HG02623 (cell line): ENCODE measurements around the gene NKX3-2.

Experiments
- ATAC-seq: cut with Tn5 transposase; IDR thresholded peaks from one replicate; pipeline ENCODE4 v1.9.1; 2021; ENCODE audit warnings: moderate library complexity; ENCODE audit not compliant: unreplicated experiment

NKX3-2 gene

GRCh38 chr4:13546142-13546940 lies 2.0 kb upstream of the NKX3-2 start:
- no peak for ATAC-seq

DNA sequence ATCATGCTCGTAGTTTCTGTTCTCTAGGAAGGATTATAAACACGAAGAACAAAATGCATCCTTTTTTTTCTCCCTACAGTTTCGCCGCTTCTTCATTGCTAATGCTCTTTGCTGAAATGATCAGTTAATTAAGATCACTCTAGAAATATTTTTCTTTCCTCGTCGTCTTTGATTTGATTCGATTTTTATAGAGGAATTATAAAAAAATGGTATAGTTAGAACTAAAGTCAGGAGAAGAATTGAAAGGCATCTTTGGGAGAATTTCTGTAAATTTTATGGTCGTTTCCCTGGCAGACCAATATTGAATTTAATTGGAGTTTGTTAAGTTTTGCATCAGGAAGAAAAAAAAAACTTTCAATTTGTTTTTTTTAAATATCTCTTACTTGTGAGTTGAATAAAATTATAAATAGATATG lies 1.1 kb upstream of the NKX3-2 start:
- no peak for ATAC-seq

DNA sequence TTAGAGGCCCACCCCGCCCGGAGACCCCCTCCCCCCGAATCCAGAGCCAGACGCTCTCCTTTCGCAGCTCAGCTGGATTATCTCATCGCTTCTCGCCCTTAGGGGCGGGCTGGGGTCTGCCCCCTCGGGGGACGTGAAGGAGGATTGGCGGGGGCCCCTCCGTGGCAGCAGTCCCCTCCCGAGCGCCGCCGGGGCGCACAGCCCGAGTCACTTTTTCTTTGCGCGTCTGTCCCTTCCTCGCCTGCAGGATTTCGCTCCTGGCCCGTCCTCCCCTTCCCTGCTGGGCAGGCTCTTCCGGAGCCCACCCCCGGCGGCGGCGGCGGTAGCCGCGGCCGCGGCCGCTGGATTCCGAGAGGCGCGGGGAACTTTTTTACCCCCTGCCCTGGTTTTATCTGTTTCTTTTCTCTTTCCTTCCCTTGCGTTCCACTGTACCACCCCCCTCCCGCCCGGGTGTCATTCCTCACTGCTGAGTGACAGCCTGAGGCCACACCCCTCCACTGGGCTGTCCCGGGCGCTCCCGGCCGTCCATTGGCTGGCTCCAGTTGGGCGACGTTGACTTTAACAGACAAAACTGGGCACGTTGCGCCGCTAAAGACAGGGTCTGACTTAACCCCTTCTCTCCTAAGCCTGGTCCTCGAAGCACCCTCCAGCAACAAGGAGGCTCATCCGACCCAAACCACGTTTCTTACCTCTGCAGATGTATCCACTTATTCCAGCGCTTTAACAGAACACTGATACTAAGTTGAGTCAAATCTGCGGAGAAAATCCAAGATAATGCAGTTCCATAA lies 492 bp upstream of the NKX3-2 start:
- peak; percentile 63 for ATAC-seq

DNA sequence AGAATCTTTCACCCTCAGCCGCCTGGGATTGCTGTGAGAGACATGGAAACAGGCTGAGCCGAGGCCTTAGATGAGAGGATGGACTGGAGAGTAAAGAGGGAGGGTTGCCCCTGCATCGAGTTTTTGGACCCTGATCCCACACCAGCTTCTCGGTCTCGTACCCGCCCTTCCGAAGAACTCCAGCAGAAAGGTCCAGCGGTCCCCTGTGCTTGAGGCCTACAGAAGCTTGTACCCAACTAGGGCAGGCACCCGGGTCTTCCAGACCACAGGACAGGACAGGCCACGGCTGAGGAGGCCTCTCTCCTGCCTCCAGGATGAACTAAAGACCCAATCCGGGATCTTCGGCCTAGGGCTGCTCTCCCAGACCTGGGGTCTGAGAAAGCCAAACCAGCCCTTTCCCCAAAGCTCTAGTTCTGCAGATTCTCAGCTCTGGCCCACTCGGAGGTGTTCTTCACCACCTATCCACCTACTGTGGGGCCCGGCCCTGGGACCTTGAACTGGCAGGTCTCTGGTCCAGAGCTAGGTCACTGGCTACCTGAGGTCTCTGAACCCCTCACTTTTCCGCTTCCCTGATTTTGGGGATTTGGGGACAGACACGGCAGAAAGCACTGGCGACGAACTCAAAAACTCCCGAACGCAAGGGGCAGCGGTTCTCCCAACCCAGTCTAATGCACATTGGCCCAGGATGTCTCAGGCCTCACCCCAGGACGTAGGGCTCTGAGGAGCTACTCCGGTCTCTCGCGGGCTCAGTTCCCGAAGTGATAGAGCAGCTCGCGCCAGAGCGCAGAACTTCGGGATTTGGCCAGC lies 1.1 kb downstream of the NKX3-2 start:
- ATAC-seq, result no peak

- no peak for ATAC-seq
These were observed 1.7 kb downstream of the NKX3-2 start for GRCh38 chr4:13542577-13543031.

DNA sequence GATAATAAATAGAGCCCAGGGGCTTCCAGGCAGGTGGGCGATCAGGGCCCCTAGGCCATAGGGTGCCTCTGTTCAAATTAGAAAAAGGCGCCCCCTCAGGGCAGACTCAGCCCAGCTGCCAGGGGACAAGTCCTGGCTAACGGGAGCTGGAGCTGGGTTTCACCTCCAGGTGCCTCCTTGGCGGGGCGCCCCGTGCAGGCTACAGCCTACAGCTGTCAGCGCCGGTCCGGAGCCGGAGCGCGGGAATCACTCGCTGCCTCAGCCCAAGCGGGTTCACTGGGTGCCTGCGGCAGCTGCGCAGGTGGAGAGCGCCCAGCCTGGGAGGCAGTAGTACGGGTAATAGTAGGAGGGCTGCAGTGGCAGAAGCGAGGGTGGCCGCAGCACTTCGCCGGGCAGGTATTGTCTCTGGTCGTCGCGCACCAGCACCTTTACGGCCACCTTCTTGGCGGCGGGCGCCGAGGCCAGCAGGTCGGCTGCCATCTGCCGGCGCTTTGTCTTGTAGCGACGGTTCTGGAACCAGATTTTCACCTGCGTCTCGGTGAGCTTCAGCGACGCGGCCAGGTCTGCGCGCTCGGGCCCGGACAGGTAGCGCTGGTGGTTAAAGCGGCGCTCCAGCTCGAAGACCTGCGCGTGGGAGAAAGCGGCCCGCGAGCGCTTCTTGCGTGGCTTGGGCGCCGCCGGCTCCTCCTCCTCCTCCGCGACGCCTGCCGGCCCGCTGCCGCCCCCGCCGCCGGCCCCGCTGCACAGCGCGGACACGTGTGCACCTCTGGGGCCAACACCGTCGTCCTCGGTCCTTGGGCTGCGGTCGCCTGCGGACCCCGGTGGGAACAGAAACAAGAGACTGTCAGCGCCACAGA lies 2.4 kb downstream of the NKX3-2 start:
- no peak for ATAC-seq

GRCh38 chr4:13541176-13541604 lies 3.1 kb downstream of the NKX3-2 start:
- ATAC-seq, result no peak

- ATAC-seq, result no peak
These were observed 3.7 kb downstream of the NKX3-2 start for GRCh38 chr4:13540446-13541175.

DNA sequence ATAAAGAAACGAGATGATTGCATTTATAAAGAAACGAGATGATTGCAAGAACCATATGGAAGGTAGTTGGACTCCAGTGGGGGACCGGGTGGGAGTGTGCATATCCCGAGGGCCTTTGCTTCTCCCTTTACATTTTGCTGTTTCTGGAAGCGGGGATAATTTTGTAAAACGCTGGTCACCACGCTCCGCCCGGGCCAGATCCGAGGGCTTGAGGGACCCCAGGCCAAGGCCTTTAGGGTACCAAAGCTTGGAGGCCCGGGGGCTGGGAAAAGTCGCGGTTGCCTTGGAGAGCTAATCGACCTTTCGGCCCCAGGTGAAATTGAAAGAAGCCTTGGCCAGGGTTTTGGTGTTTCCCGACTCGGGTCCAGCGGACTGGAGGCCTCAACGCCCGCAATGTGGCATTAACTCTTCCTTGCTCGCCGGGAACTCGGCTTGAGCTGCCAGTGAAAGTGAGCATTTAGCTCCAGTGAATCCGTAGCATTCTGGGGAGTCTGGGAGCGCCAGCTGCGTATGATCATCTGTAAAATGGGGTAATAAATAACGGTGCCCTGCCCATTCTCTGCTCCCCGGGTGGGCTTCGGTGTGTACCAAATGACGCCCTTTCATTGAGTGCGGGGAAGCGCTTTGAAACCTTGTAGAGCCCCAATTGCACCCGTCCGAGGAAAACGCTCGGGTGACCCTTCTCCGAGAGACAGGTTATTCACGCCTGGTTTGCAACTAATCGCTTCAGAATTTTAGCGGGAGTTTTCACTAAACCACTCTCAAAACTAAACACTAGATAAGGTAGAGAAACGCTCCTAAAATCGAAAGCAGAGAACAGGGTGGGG lies 4.5 kb downstream of the NKX3-2 start:
- no peak for ATAC-seq

DNA sequence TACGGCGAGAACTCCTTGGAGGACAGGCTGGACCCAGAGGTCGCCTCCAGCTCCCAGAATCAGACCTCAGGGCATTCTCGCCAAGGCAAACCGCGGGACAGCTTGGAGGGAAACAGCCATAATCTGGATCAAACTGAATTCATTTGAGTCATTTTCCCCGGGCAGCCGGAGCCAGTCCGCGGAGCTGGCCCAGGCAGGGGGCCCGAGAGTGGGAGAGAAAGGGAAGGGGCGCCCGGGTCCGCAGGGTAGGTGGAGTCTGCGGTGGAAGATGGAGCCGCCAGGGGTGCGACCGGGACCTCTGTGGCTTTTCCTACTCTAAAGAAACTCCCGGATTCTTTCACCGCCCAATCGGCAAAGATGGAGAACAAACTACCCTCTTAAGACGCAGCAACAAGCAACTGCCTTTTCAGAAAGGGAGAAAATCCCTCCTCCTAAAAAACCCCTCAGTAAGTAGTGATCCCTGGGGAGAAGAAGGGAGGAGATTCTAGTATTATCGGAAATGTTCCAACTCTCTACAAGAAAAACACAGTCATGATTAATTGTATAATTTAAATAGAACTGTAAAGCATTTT lies 5.2 kb downstream of the NKX3-2 start:
- ATAC-seq, result no peak

DNA sequence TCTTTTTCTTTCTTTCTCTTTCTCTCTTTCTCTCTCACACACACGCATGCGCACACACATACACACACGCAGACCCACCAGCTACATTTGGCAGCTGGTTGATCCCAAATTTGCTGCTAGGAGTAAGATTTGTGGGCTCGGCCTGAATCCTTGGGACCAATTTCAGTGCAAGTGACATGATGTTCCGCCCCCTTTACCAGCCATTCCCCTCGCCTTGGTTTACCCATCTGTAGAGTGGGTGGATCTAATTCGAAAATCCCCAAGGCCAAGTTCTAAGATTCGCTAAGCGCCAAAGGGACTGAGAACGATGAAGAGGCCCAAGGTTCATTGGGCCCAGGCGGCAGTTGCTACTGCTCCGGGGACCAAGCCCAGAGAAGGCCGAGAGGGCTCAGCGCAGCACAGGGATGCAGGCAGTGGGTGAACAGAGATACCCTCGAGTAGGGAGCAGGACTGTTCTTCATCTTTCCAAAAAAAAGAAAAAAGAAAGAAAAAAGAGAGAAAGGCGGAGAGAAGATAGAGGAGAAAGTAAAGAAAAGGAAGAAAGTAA lies 5.8 kb downstream of the NKX3-2 start:
- no peak for ATAC-seq

- ATAC-seq, result no peak
These were observed 6.5 kb downstream of the NKX3-2 start for GRCh38 chr4:13537832-13538177.

DNA sequence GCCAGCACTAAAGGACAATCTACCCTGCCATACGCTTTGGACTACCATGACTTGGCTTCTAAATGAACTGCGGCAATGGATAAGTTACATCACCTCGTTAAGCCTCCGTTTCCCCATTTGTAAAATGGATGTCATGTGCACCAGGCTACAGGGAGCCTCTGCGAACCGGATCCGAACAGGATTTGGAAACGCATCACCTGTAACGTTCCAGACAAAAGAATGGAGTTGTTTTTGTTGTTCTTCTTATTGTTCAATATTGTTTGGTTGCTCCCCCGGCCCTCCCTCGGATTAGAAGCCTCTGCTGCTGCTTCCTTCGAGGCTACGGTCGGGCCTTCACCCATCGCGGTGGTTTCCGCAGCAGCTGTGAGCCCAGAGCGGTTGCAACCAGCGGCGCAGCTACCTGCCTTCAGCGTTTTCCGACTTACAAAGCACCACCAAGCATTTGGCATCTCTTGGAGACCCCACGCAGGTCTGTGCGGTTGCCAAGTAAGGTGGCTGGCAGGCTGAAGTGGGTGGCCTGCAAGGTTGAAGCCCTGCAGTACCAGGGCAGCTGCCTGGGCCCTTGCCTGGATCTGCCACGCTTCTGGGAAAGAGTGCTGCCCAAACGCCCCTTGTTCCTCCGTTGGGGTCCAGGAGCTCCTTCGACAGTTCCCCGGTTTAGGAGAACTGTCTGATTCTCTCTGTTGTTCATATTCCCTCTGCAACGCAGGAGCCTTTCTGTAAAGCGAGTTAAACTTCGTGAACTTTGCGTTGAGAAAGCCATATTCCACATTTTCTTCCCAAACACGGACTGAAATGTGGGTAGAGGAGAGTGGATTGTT lies 7.1 kb downstream of the NKX3-2 start:
- no peak for ATAC-seq

- ATAC-seq, result no peak
These were observed 7.7 kb downstream of the NKX3-2 start for GRCh38 chr4:13536607-13537006.

GRCh38 chr4:13535708-13536361 lies 8.5 kb downstream of the NKX3-2 start:
- no peak for ATAC-seq

DNA sequence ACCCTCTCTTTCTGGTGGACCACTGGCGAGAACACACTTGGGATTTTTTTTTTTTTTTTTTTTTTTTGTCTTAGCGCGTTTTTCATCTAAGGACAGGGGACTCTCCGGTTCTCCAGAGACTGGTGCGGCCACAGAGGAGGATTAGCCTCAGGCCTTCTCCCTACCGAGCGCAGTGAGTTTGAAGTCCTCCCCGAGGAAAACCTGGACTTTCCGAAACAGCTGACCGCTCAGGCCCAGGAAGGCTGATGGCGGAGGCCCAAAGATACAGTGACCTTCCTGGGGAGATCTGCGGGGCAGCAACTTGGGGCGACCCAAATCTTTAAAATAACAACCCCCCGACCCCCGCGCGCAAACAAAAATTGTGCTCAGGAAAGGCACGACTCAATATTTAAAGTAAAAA lies 9.2 kb downstream of the NKX3-2 start:
- no peak for ATAC-seq
